Heart left ventricle (tissue), 13 donors: ENCODE results near the gene PRG3.

Experiments
- CTCF ChIP-seq, 12 donors: fragments of 200-600 bp; sonication (generic) in 4 of 12; IDR thresholded peaks; one replicate each; pipeline versions ENCODE4 v1.5.0 to v1.8.0; 2018 to 2022; ENCODE audit warnings: antibody characterized with exemption in 12 of 12, mild to moderate bottlenecking in 5 of 12
- POLR2A ChIP-seq, 2 donors: fragments of 450-650 bp; IDR thresholded peaks; one replicate each; pipeline ENCODE4 v1.6.1; 2017; ENCODE audit warnings: antibody characterized with exemption in 2 of 2, mild to moderate bottlenecking in 2 of 2, moderate library complexity in 2 of 2
- donor health status: ischemic (EF 13 %, LVEDD 7.1; RV severe dilation, severe dysfunction).
- donor health status: DM: no; HTN: yes; CAD: no.
- donor health status: DM: no; HTN: no; CAD: no.
- donor health status: ischemic (EF 25% LVEDD 6.9; RV normal size, moderate dysfunction).
- donor health status: ischemic (EF 25% LVEDD 5.7; RV mildly dilated, moderate dysfunction).
- donor health status: ischemic (EF 35%, LVEDD 5.7; RV mildly dilated, moderate dysfunction).
- donor health status: nonischemic (EF 11% LVEDD 7.7; RV severe dilation, severe dysfunction).
- donor health status: DM: yes; HTN: yes; CAD: no.
- donor health status: PGD.
- donor health status: ischemic (EF 29% LVEDD 5.4; RV normal size, mild dysfunction).
- donor health status: nonischemic (EF 23%, LVEDD 6.1; RV moderate dilation, normal function).

GRCh38 chr11:57347336-57347735 lies 33.6 kb downstream of the PRG3 start:
- TF ChIP-seq CTCF (IDR thresholded peaks at IDR 0.05) (no peak), POLR2A (IDR thresholded peaks at IDR 0.05) (no peak)
